Uterus (tissue), 4 donors: ENCODE results near the gene CCDC148. TPM values are rescaled to one million over a fixed set of nuclear protein-coding genes. Genes with fewer than 3 reads are reported as not detected.

ENCODE experiments used
- DNase-seq, 2 donors: peaks; one replicate each; pipeline ENCODE4 v3.0.0-alpha.2; 2019 to 2020
- H3K27ac ChIP-seq, 2 donors: fragments of 200-600 bp; sonication (generic); 1 replicate in 1 of 2; 2 replicates in 1 of 2; pipeline ENCODE4 v1.5.1; 2016 to 2018
- H3K27me3 ChIP-seq, 2 donors: fragments of 200-600 bp; sonication (generic); one replicate each; pipeline ENCODE4 v1.5.1; 2018 to 2019; ENCODE audit warnings: control low read depth in 1 of 2
- H3K36me3 ChIP-seq, 2 donors: fragments of 200-600 bp; sonication (generic); one replicate each; pipeline ENCODE4 v1.5.1; 2019; ENCODE audit warnings: control low read depth in 1 of 2
- H3K4me1 ChIP-seq, 2 donors: fragments of 200-600 bp; sonication (generic); one replicate each; pipeline ENCODE4 v1.5.1; 2018 to 2019; ENCODE audit warnings: control low read depth in 1 of 2
- H3K4me3 ChIP-seq, 2 donors: fragments of 200-600 bp; sonication (generic); 1 replicate in 1 of 2; 2 replicates in 1 of 2; pipeline ENCODE4 v1.5.1; 2018 to 2019; ENCODE audit warnings: mild to moderate bottlenecking in 1 of 2
- H3K9me3 ChIP-seq, 2 donors: fragments of 200-600 bp; sonication (generic); one replicate each; pipeline ENCODE4 v1.5.1; 2019; ENCODE audit warnings: control low read depth in 1 of 2
- POLR2A ChIP-seq, 2 donors: fragments of 450-650 bp; IDR thresholded peaks; one replicate each; pipeline ENCODE4 v1.6.1; 2016; ENCODE audit warnings: antibody characterized with exemption in 2 of 2, mild to moderate bottlenecking in 1 of 2, moderate library complexity in 1 of 2
- intact Hi-C: fragments of 100-400 bp; cut with DNase I; formaldehyde crosslinking; loops from one replicate; pipeline ENCODE4 v1.15.1; 2023; ENCODE audit warnings: low total_unique reads
- total RNA-seq, 4 donors: library from RNA; depleted of rRNA in 3 of 4; stranded (reverse); fragments of >200 nt in 3 of 4; gene quantifications; one replicate each; pipeline versions ENCODE4 v1.1.0 to v1.2.4, GENCODE V29; 2014 to 2023
- TF ChIP-seq, protein P1 (sequence below), 4 experiments: fragments of 200-600 bp in 2 of 4; fragments of 450-650 bp in 2 of 4; sonication (generic) in 2 of 4; IDR thresholded peaks; one replicate each; pipeline ENCODE4 v1.5.1; 2016 to 2019; ENCODE audit warnings: antibody characterized with exemption in 4 of 4, mild to moderate bottlenecking in 2 of 4, moderate library complexity in 1 of 4
- donor health status: DM: yes; HTN: yes; CAD: no.

Gene CCDC148
- total RNA-seq, 4 donors from 2014 or later, result 0.77 to 9.7 (median 3.0) TPM; not detected in 1

DNA sequence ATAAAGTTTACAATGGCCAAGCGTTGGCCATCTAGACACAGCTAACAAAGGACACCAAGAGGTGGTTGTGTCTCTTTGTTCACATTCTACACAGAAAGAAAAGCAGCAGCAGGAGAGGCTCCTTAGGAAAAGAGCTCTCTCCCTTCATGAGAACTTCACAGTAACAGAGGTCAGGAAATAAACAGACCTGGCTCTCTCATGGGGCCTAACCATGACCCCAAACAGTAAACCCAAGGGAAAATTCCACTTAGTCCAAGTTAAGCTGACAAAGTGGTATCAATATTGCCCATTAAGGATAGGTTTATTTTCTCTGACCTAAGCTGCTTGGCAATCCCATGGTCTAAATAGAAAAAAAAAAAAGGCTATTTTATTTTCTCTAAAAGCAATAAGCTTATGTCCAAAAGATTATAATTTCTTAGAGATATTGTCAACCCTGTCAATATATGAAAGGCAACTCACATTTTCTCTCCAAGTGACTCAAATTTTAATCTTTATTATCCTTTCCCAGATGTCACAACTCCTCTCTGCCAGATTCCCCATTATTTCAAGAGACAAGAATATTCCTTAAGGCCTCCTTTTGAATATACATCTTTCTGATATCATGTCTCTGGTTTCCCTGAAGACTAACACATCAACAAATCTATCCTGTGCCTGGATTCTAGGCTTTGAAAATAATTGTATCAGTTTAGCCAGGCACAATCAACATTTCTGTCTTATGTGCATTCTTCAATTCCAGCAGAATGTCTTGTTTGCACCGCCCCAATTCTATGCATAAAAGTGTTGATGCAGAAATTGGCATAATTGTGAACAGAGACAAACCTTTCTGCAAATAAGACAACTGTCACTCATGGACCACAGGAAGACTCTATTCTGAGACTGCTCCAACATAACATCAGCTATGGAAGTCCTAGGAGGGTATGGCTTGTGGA, 263.8 kb downstream of the CCDC148 start:
- no peaks in the 10 kb centered on the region for H3K27me3 ChIP-seq
- no peaks in the 10 kb centered on the region for H3K4me1 ChIP-seq
- no peaks in the 10 kb centered on the region for H3K36me3 ChIP-seq
- no peak for DNase-seq
- H3K4me3 ChIP-seq, result no peak overlapping the region
- H3K27ac ChIP-seq, result no peak overlapping the region
- intact Hi-C loops, result no loop called here
- TF ChIP-seq POLR2A (IDR thresholded peaks at IDR 0.05), result no peak
- TF ChIP-seq, protein P1, sequence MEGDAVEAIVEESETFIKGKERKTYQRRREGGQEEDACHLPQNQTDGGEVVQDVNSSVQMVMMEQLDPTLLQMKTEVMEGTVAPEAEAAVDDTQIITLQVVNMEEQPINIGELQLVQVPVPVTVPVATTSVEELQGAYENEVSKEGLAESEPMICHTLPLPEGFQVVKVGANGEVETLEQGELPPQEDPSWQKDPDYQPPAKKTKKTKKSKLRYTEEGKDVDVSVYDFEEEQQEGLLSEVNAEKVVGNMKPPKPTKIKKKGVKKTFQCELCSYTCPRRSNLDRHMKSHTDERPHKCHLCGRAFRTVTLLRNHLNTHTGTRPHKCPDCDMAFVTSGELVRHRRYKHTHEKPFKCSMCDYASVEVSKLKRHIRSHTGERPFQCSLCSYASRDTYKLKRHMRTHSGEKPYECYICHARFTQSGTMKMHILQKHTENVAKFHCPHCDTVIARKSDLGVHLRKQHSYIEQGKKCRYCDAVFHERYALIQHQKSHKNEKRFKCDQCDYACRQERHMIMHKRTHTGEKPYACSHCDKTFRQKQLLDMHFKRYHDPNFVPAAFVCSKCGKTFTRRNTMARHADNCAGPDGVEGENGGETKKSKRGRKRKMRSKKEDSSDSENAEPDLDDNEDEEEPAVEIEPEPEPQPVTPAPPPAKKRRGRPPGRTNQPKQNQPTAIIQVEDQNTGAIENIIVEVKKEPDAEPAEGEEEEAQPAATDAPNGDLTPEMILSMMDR (IDR thresholded peaks at IDR 0.05), result no peak
- H3K9me3 ChIP-seq, result no peaks in the 10 kb centered on the region

DNA sequence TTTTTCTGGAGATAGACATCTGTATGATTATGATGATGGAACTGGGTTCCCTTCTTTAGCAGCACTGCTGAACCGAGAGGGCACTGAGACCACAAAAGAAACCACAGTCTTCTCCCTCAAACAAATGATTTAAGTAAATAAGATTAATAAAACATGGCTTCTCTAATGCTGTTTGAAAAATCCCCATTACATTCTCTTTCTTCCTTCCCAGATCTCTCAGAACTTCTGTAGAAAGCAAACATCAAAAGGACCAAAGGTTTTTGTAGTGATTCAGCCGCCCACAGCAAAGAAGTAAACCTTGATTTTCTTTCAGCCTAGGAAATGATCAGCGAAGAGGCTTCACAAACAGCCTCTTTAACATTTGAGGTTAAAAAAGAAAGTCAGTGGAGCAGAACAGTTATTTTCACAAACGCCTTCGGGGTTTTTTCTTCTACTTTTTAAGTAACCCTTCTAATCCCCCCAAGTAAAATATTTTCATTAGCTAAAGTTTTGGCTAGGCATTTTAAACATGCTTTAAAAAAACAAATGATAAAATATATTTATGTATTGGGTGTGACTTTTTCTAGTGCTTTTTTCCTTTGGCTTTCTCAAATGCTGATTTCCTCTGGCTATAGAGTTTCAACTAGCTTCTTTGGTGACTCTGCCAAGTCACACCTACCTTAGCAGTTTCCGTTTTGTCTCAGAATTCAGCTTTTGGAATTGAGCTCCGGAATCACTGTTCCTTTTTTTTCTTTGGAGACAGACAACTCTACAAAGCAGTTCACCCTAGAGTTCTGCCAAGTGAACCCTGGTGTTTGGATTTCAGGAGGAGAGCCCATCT, 265.3 kb downstream of the CCDC148 start:
- Histone ChIP-seq H3K27ac (peak overlapping the region; percentile 44 to 55), H3K4me3 (peak overlapping the region in 1 of 2 donors; percentile 16), H3K27me3 (no peaks in the 10 kb centered on the region), H3K36me3 (no peaks in the 10 kb centered on the region), H3K4me1 (no peaks in the 10 kb centered on the region), H3K9me3 (no peaks in the 10 kb centered on the region)
- intact Hi-C loops, result no loop called here
- DNase-seq, result no peak
- no peak for TF ChIP-seq POLR2A (IDR thresholded peaks at IDR 0.05)
- TF ChIP-seq, protein P1 (IDR thresholded peaks at IDR 0.05), result no peak

DNA sequence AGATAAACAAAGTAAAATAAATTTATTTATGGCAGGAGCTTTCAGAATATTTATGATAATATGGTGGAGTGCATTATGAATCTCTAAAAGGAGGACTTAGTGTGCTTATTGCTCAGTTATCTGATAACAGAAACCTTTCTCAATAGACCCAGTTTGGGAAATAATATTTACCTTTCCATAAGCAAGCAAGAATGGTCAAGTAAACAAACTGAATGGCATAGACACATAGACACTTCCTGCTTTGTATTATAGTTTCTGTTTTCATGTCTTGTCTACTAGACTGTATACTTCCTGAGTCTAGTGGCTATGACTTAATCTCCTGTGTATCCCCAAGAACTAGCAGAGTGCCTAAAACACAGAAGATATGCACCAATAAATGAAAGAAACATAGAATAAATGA, 267.0 kb downstream of the CCDC148 start:
- Histone ChIP-seq H3K4me1 (no peaks in the 10 kb centered on the region), H3K4me3 (no peak overlapping the region), H3K9me3 (no peaks in the 10 kb centered on the region), H3K36me3 (no peaks in the 10 kb centered on the region), H3K27ac (no peak overlapping the region), H3K27me3 (no peaks in the 10 kb centered on the region)
- no peak for TF ChIP-seq POLR2A (IDR thresholded peaks at IDR 0.05)
- TF ChIP-seq, protein P1 (IDR thresholded peaks at IDR 0.05), result no peak
- no peak for DNase-seq
- intact Hi-C loops, result no loop called here

DNA sequence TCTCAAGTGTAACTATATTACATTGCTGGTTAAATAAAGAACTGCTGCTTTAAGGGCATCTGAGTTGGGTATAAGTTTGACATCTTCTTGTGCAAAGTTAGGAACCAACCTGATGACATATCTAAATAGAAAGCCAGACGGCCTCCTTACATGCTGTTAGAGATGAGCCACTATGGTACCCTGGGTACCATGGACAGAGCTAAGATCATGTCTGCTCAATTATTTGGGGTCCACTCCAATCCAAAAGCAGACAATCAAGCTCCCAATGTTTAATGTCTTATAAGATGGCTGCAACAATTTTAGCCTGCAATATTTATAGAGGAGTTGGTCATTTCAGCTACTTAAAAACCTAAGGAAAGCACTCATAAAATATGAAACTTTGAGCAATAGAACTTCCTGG, 268.6 kb downstream of the CCDC148 start:
- Histone ChIP-seq H3K27me3 (no peaks in the 10 kb centered on the region), H3K4me3 (no peak overlapping the region), H3K36me3 (no peaks in the 10 kb centered on the region), H3K27ac (no peak overlapping the region), H3K9me3 (no peaks in the 10 kb centered on the region), H3K4me1 (no peaks in the 10 kb centered on the region)
- intact Hi-C loops, result no loop called here
- no peak for DNase-seq
- TF ChIP-seq, protein P1 (IDR thresholded peaks at IDR 0.05), result no peak
- TF ChIP-seq POLR2A (IDR thresholded peaks at IDR 0.05), result no peak
